Endometrial microvascular endothelial cells (primary cell): Measurements from ENCODE around the gene TMEM38B. TPM values are rescaled to one million over a fixed set of nuclear protein-coding genes. Genes with fewer than 3 reads are reported as not detected.
"Not testable (repeated sequence)": the region's sequence is repeated elsewhere in the genome, so short reads cannot be mapped to it uniquely, and the experiment has no call there.

Experiments
- in situ Hi-C: cut with HindIII; loops from 2 replicates; pipeline ENCODE4 v1.10.0; 2017; ENCODE audit warnings: low sequenced_read_pairs, low pct_unique_long_range_greater_than_20kb; ENCODE audit errors: inconsistent ontology term
- total RNA-seq: library from RNA; depleted of rRNA; stranded (reverse); fragments of >200 nt; gene quantifications from one replicate; pipeline ENCODE4 v1.2.3, GENCODE V29; 2015; ENCODE audit errors: inconsistent ontology term

TMEM38B gene
- total RNA-seq, 1 donor from 2014 or later, result 16.4 TPM

GRCh38 chr9:105679257-105680022, 14.9 kb upstream of the TMEM38B start:
- in situ Hi-C loops, result no loop called here

- in situ Hi-C loops, result no loop called here
Observed at GRCh38 chr9:105681313-105681712, 13.0 kb upstream of the TMEM38B start.

- in situ Hi-C loops, result no loop called here
Observed at GRCh38 chr9:105681724-105682123, 12.6 kb upstream of the TMEM38B start.

- in situ Hi-C loops, result no loop called here
Observed at GRCh38 chr9:105683688-105684275, 10.6 kb upstream of the TMEM38B start.

GRCh38 chr9:105686936-105687335, 7.4 kb upstream of the TMEM38B start:
- in situ Hi-C loops, result no loop called here

- in situ Hi-C loops, result no loop called here
Observed at GRCh38 chr9:105690742-105691141, 3.6 kb upstream of the TMEM38B start.

GRCh38 chr9:105693435-105694189, 729 bp upstream of the TMEM38B start:
- in situ Hi-C loops, result no loop called here

GRCh38 chr9:105694848-105695581, 674 bp downstream of the TMEM38B start:
- in situ Hi-C loops, result no loop called here

- in situ Hi-C loops, result no loop called here
Observed at GRCh38 chr9:105696219-105696793, 2.0 kb downstream of the TMEM38B start.

- in situ Hi-C loops, result no loop called here
Observed at GRCh38 chr9:105697871-105698270, 3.5 kb downstream of the TMEM38B start.

GRCh38 chr9:105698348-105698870, 4.1 kb downstream of the TMEM38B start:
- in situ Hi-C loops, result no loop called here

GRCh38 chr9:105700668-105701067, 6.3 kb downstream of the TMEM38B start:
- in situ Hi-C loops, result no loop called here

GRCh38 chr9:105701145-105701544, 6.8 kb downstream of the TMEM38B start:
- in situ Hi-C loops, result no loop called here

GRCh38 chr9:105702207-105702606, 7.9 kb downstream of the TMEM38B start:
- in situ Hi-C loops, result no loop called here

- in situ Hi-C loops, result not testable (repeated sequence)
Observed at GRCh38 chr9:105703638-105704037, 9.3 kb downstream of the TMEM38B start.

- in situ Hi-C loops, result no loop called here
Observed at GRCh38 chr9:105706156-105706555, 11.8 kb downstream of the TMEM38B start.

GRCh38 chr9:105708405-105708804, 14.1 kb downstream of the TMEM38B start:
- in situ Hi-C loops, result no loop called here

- in situ Hi-C loops, result no loop called here
Observed at GRCh38 chr9:105710638-105711037, 16.3 kb downstream of the TMEM38B start.

- in situ Hi-C loops, result no loop called here
Observed at GRCh38 chr9:105711867-105712266, 17.5 kb downstream of the TMEM38B start.
